Measurements from ENCODE around the gene CLDN6.

CLDN6 gene

GRCh38 chr16:2966043-2966807 lies 51.8 kb downstream of the CLDN6 start:
- in situ Hi-C loops (cut with HindIII; ENCODE audit: low pct_unique_long_range_greater_than_20kb, low sequenced_read_pairs): no loop called here
- no peak for TF ChIP-seq JUND (IDR thresholded peaks at IDR 0.05; ENCODE audit: low read depth)
- no peak for DNase-seq (ENCODE audit: low read depth in 1 of 2, low spot score in 1 of 2)

Measured in T47D (cell line).